Activated CD8-positive, alpha-beta memory T cell treated with anti-CD3 and anti-CD28 coated beads for 1 hour (primary cell): ENCODE results near the gene KCNQ1OT1.
"Not testable (repeated sequence)": the region's sequence is repeated elsewhere in the genome, so short reads cannot be mapped to it uniquely, and the experiment has no call there.

Experiments
- DNase-seq, 2 donors: peaks; one replicate each; pipeline ENCODE4 v3.0.0-alpha.2; 2020; ENCODE audit warnings: low read depth in 1 of 2; ENCODE audit errors: extremely low read depth in 1 of 2

KCNQ1OT1 gene

DNA sequence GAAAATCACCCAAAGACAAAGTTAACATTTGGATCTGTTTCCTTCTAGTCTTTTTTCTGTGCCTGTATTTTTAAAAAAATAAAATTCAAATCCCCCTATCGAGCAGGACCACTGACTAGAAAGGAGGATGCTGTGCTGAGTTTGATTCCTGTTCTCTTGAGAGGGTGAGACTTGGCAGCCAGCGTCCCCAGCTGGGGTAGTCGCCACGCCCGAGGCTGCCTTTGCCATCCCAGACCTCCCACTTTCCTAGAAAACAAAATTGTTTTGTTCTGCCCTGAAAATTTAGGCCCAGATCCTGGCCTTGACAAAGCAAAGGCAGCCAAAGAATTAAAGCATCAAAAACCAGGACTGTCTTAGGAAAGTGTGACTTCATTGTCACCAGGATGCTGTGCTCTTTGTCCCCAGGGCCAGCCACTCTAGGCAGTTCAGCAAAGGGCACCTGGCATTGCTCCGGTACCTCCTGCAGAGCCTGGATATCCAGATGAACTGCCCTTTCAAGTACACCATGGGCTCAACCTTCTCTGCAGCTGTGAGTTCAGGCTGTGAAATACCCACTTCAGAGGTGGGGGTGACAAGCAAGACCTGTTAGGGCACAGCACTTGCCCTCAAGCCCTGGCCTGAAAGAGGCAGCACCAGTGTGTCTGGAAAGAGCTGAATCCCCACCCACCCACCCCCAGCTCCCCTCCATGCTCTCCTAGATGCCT is 44.6 kb downstream of the KCNQ1OT1 start:
- no peak for DNase-seq

DNA sequence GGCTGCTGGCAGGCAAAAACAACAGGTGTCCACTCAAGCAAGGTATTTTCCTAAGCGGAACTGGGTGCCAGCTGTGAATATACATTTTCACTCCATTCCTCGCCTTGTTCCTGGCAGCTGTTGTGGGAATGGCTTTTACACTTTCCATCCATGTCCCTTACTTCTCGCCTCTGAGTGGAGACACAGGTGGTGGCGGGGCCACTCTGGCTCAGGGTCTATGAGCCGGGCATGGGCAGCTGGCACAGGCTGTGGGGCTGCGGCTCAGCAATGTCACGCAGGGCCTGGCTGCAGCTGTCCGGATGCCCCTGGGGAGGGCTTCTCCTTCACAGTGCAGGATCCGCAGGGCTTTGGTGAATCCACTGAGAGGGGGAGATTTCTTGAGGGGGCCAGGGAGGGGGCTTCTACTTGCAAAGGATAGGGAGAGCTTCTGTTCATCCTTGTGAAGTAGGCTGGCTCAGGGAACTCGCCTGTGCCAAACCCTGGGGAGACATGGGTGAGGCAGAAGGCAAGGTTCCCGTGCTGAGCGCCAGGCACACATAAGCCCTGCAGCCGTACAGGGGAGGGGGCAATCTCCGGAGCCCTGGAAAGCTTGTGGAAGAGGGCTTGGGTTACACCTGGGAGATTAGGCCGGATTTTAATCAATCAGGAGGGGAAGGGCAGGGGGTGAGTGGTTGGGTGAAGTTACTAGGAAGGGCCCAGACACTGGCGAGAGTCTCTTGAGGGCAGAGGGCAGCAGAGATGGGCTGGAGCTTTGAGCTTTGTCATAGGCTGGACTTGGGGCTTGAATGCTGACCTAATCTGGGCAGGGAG is 45.7 kb downstream of the KCNQ1OT1 start:
- no peak for DNase-seq

DNA sequence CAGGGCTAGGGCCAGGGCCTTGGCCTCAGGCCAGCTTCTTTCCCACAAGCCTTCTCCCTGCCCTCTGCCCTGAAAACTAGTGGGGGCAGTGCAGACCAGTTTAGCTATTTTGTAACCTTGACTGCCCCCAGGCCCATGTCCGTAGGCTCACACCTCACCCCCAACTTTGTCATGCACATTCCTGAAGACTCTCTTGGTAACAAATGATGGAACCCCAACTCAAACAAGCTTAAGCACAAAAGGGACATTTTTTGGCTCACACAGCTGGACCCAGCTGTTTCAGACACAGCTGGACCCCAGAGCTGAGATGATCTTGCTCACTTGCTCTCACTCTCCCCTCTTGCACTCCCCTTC is 46.6 kb downstream of the KCNQ1OT1 start:
- no peak for DNase-seq

DNA sequence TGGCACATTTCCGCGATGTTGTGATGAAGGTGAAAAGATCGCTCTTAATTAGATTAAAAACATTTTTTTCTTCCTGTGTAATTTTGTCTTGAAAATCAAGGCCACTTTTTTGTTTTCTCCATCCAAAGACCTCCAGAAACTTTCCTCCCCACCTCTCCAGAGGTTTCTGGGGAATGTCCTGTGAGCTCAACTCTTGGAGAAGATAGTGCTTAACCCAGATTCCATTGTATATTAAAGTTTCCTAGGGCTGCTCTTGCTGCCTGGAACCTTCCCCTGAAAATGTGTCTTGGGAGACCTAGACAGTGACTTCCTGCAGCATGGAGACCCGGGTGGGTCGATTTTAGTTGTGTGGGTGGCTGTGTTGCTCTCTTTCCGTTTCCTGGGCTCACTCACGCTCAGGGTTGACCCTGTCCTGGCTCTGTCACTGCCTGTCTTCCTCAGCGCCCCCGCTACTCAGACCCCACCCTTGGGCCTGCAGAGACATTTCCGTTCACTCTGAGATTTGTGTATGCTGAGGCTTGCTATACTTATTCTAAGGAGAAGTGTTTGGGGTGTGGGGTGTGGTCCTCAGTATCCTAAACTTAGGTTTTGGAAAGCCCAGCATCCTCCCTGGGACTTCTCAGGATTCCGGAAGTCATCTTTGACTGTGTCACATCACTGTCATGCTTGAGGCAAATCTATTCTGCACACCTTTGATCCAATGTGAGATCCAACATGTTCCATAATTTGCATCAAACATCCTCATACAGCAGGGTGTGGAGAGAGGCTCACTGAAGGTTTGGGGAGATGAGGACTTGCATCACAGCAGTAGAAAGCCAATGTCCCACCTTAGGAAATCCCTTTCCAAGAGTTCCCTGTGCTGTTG is 47.2 kb downstream of the KCNQ1OT1 start:
- DNase-seq: no peak

DNA sequence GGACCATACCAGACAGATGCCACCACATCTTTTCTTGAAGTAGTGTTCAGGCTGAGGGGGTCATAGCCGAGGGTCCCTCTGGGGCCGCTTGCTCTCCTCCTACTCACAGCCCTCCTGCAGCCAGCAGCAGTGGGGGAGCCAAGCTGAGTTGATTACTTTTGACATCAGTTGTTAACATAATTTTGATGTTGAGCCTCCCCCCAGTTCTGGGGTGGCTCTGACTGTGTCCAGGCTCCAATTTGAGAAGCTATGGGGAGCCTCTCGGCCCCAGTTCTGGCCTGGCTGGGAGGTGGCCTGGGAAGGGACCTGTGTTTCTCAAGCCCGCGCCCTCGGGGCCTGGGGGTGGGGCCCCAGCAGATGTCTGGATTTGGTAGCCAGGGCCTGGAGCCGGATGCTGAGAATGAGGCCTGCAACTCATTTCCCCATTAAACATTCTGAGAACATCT is 47.9 kb downstream of the KCNQ1OT1 start:
- no peak for DNase-seq

DNA sequence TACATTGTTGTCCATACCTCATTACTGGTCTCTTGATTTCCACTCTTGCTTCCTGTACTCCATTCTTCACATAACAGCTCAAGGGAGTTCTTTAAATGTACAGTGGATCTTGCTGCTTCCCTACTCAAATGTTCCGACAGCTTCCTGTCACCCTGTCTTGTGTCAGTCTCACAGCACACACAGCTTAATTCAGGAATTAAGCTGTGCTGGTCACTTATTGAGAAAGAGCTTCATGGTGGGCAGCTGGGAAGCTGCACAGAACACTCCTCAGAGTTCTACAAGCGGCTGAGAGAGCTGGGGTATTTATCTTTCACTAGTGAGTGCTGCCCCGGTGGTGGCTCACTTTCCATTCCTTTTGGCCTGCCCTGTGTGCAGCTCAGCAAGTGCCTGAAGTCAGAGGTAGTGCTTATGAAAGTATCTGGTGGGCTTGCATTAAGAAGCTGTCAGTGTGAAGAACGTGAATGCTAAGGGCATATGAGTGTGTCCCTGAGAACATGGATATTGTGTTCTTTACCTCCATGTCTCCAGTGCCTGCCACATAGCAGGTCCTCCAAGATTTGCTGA is 48.7 kb downstream of the KCNQ1OT1 start:
- no peak for DNase-seq

DNA sequence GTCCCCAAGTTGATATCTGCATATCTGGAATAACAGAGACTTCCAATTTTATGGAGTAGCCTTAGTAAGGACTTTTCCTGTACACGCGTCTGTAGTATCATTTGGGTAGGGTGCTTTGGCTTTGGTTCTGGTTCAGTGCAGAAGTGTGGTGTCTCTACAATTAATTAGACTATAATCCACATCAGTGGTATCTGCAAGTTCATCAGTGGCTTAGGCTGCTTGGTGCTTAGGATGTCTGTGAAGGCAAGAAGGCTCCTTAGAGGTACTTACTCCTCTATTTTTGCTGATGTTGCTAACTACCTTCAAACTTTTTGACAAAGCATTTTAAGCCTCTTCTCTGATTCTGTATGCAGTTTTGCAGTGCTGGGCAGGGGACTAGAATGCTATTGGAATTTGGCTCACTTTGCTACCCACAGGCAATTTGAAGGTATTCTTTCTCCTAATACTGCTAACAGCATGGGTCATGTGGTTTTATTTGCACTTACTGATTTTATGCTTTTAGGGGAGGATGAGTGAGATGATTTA is 49.4 kb downstream of the KCNQ1OT1 start:
- no peak for DNase-seq

DNA sequence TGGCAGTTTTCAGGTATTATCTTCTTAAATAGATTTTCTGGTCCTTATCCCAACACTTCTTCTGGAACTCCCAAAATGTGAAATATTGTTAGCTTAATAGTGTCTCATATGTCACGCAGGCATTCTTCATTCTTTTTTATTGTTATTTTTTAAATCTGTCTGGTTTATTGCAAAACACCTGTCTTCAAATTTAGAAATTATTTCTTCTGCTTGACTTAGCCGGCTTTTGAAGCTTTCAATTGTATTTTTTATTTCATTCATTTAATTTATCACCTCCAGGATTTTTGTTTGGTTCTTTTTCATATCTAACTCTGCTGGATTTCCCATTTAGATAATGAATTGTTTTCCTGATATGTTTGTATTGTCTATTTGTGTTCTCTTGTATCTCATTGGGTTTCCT is 49.9 kb downstream of the KCNQ1OT1 start:
- no peak for DNase-seq

DNA sequence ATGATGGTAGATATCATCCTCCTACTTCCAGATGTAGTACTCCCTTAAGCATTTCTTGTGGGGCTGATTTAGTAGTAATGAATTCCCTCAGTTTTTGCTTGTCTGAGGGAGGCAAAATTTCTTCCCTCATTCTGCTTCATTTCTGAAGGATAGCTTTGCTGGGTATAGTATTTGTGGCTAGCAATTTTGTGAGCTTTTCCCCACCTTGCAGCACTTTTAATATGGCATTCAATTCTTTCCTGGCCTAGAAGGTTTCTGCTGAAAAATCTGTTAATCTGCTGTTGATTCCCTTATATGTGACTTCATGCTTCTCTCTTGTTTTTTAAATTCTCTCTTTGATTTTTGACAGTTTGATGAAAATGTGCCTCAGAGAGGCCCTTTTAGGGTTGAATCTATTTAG is 50.4 kb downstream of the KCNQ1OT1 start:
- DNase-seq: no peak

DNA sequence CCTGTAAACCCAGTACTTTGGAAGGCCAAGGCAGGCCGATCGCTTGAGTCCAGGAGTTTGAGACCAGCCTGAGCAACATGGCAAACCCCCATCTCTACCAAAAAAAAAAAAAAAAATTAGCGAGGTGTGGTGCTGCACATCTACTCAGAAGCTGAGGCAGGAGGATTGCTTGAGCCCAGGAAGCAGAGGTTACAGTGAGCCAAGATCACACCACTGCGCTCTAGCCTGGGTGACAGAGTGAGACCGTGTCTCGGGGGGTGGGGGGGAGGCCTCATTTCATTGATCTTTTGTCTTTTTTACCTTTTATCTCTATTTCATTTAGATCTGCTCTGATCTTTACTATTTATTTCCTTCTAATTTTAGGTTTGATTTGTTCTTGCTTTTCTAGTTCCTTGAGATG is 51.8 kb downstream of the KCNQ1OT1 start:
- no peak for DNase-seq

DNA sequence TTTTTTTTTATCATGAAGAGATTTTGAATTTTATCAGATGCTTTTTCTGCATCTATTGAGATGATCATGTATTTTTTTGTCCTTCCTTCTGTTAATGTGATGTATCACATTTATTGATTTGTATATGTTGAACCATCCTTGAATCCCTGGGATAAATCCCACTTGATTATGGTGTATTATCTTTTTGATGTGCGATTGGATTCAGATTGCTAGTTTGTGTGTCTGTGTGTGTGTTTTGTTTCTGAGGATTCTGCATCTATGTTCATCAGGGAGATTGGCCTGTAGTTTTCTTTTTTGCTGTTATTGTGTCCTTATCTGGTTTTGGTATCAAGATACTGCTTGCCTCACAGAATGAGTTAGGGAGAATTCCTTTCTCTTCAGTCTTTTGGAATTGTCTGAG is 52.6 kb downstream of the KCNQ1OT1 start:
- no peak for DNase-seq

DNA sequence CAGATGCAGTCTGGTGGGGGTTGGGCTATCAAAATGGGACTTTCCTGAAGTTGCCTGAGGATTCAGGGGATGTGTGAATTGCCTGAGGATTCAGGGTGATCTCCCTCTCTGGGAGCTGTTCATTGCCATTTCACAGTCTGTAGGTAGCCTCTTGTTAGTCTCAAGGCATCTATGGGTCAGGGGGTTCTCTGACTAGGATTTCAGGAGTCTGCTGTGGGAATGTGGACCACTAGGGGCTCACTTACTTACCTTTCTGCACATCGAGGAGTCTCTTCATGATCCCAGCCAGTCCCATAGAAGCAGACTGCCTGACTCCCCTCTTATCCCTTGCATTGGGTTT is 54.0 kb downstream of the KCNQ1OT1 start:
- DNase-seq: no peak

DNA sequence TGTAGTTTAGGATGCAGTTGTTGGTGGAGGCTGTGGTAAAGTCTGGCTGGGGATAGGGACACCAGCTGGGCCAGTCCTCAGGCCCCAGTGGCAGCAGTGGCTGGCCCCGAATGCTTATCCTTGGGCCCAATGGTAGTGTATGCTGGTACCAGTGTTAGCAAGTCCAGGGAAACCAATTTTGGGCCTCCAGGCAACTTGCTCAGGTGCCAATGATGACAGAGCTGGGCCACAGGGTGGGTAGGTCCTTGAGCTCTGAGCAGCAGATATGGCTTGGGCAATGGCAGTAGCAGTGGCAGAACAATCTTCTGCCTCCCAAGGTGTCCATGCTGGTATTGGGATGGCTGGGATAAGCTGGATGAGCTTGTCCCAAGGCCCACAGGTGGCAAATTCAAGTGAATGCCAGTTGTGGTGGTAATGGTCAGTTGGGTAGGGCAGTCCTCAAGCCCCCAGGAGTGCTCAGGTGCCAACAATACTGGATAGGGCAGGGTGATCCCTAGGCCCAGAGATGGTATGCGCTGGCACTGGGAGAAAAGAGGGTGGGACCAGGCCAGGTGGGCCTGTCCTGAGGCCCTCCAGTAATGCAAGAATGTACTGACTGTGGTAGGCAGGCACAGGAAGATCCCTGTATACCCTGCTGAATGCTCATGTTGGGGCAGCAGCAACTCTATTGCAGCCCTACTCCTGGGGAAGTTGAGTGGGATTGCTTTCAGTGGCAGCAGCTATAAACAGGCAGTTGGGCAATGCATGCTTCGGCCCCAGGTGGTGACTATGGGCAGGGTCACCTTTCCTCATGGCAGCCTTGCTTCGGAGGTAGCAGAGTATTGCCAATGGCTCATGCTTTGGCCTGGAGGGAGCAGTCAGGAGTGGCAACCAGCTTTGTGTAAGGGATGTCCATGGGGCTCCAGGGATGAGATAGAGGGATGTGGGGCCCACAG is 54.7 kb downstream of the KCNQ1OT1 start:
- DNase-seq: no peak

DNA sequence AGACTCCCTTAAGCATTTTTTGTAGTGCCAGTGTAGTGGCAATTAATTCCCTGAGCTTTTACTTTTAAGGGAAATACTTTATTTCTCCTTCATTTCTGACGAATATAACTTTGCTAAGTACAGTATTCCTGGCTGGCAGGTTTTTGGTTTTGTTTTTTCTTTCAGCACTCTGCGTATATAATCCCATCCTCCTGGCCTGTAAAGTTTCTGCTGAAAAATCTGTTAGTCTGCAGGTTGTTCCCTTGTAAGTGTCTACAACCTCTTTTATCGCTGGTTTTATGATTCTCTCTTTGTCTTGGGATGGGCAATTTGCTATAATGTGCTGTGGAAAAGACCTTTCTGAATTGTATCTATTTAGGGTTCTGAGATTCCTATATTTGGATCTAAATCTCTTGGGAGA is 56.0 kb downstream of the KCNQ1OT1 start:
- no peak for DNase-seq

DNA sequence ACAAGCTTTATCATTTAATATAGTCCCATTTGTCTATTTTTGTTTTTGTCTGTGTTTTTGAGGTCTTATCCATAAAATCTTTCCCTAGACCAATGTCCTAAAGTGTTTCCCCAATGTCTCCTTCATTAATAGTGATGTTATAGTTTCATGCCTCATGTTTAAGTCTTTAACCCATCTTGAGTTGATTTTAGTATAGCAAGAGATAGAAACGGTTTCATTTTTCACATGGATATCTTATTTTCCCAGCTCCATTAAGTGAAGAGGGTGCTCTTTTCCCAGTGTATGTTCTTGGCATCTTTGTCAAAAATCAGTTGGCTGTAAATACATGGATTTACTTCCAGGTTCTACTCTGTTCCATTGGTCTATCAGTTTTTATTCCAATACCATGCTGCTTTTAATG is 58.2 kb downstream of the KCNQ1OT1 start:
- DNase-seq: no peak

DNA sequence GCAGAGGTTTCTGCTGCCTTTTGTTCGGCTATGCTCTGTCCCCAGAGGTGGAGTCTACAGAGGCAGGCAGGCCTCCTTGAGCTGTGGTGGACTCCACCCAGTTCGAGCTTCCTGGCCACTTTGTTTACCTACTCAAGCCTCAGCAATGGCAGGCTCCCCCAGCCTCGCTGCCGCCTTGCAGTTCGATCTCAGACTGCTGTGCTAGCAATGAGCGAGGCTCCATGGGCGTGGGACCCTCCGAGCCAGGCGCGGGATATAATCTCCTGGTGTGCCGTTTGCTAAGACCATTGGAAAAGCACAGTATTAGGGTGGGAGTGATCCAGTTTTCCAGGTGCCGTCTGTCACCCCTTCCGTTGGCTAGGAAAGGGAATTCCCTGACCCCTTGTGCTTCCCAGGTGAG is 60.0 kb downstream of the KCNQ1OT1 start:
- DNase-seq: not testable (repeated sequence)

DNA sequence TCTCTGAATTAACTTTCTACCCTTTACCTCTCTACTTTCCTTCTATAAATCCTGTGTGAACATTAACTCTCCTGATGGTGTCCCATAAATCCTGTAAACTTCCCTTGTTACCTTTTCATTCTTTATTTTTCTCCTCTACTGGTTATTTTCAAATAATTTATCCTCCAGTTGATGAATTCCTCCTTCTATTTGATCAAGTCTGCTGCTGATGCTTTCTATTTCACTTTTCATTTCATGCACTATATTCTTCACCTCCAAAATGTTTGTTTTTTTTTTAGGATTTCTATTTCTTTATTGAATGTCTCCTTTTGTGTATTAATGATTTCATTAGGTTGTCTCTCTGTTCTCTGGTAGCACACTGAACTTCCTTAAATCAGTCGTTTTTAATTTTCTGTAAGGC is 68.6 kb downstream of the KCNQ1OT1 start:
- DNase-seq: no peak

DNA sequence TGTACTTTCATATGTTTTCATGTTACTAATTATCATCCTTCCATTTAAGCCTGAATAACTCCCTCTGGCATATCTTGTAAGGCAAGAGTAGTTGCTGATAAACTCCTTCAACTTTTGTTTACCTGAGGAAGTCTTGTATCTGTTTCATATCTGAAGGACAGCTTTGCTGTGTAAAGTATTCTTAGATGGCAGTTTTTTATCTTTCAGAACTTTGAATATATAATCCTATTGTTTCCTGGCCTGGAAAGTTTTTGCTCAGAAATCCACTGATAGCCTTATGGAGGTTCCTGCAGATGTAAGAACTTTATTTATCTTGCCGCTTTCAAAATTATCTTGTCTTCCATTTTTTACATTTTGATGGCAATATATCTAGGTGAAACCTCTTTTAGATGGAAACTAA is 69.1 kb downstream of the KCNQ1OT1 start:
- DNase-seq: no peak

DNA sequence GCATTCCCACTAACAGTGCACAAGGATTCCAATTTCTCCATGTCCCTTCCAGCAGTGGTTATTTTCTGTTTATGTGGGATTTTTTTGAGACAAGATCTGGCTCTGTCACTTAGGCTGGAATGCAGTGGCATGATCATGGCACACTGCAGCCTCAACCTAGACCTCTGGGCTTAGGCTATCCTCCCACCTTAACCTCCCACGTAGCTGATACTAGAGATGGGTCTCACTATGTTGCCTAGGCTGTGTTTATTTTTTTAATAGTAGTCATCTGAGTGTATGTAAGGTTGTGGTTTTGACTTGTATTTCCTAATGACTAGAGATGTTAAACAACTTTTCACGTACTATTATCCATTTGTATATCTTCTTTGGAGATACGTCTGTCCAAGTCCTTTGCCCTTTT is 74.6 kb downstream of the KCNQ1OT1 start:
- DNase-seq: no peak

DNA sequence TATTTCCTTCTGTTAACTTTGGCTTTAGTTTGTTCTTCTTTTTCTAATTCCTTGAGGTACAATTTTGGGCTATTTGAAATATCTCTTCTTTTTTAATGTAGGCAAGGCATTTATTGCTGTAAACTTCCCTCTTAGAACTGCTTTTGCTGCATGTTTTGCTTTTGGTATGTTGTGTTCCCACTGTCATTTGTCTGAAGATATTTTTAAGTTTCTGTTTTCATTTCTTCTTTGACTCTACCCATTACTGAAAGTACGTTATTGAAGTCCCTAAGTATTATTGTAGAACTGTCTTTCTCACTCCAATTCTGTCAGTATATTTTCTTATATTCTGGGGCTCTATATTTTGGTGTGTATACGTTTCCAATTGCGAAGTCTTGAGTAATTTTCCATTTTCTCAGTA is 77.9 kb downstream of the KCNQ1OT1 start:
- DNase-seq: no peak
